Stimulated activated CD8-positive, alpha-beta memory T cell treated with anti-CD3 and anti-CD28 coated beads, Interleukin-7, amount 100 ng/mL, for 1 hour (primary cell): Measurements from ENCODE around the gene RGCC.
"Not testable (repeated sequence)": the region's sequence is repeated elsewhere in the genome, so short reads cannot be mapped to it uniquely, and the experiment has no call there.

Experiments used
- DNase-seq, 2 donors: peaks; one replicate each; pipeline ENCODE4 v3.0.0-alpha.2; 2020; ENCODE audit warnings: low read depth in 2 of 2

RGCC gene

GRCh38 chr13:41490371-41491015 is 33.1 kb downstream of the RGCC start:
- DNase-seq: no peak

- DNase-seq: no peak
Measured at GRCh38 chr13:41491436-41491835, 34.1 kb downstream of the RGCC start.

- DNase-seq: no peak
Measured at GRCh38 chr13:41492432-41493260, 35.3 kb downstream of the RGCC start.

GRCh38 chr13:41494202-41494601 is 36.9 kb downstream of the RGCC start:
- no peak for DNase-seq

DNA sequence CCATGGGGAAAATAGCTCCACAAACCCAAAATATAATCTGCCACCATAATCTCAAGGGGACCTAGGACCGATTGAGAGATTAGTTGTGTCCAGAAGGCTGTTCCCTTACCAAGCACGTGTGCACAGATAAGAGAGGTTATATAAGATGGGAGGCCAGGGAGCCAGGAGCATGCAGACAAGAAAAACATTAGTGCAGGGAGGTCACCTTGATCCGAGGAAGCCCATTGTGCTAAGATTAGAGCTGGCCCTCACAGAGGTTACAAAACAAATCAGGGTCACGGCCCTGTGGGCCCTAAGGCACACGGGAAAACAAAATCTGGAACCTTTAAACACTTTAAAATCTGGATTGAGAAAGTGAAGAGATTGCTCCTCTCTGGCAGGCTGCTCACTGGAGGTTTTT is 37.7 kb downstream of the RGCC start:
- no peak for DNase-seq

DNA sequence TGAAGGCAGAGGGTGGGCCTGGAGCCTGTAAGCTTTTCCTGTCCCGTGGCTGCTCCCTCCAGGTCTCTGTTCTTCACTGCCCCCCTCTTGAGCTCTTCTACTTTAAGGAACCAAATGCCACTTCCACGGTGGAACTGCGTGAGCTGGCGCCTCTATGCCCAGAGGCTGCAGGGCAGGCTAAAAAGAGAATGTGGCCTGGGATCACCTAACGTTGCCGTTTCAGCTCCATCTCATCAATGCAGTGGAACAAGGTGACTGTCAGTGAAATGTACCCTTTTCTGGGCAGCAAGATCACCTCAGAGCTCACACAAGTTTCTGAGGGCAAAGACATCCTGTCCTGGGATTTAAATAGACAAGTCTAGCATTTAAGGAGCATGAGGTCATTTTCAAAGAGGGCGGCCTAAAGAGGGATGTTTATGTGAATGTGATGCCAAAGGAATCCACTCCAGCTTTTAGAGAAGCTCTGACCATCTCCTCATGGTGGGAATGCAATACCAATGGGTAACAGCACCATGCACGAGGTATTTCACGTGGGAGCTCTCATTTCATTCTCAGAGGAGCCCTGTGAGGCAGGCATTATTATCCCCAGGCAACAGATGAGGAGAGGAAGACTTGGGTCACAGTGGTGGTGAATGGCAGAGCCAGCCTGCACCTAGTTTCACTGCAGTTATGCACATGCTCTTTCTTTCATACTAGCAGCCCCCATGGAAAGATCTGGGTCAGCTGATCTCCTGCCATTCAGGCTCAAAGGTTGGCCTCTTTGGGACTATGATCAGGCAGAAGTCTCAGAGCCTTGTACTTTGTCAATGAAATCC is 39.3 kb downstream of the RGCC start:
- no peak for DNase-seq

GRCh38 chr13:41497436-41497835 is 40.1 kb downstream of the RGCC start:
- DNase-seq: no peak

GRCh38 chr13:41499452-41499851 is 42.1 kb downstream of the RGCC start:
- DNase-seq: no peak

DNA sequence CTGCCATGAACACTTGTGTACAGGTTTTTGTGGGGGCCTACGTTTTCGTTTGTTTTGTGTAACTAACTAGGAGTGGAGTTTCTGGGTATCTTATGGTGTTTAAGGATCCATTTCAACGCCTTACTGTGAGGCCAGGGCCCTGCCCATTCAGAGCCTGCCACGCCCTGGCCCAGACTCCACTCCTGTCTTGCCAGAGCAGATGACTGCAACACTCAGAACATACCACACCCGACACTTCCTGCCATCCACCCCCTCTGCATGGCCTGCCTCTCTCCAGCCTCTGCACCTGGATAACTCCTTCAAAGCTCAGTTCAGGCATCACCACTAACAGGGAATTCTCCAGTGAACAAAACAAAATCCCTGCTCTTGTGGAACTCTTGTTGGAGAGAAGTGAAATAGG is 43.2 kb downstream of the RGCC start:
- DNase-seq: no peak

DNA sequence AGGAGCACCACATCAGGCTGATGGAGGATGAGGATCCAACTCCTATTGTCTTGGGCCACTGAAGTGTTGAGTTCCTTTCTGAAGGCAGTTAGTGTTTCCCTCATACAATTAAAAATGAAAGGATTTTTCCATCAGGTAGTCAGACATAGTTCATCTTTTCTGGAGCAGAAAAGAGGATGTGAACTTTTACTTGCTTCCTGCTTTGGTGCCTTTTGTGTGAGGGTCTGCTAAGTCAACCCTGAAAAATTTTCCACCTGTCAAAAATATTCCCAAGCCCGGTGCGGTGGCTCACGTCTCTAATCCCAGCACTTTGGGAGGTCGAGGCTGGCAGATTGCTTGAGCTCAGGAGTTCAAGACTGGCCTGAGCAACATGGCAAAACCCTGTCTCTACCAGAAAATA is 43.9 kb downstream of the RGCC start:
- DNase-seq: no peak

DNA sequence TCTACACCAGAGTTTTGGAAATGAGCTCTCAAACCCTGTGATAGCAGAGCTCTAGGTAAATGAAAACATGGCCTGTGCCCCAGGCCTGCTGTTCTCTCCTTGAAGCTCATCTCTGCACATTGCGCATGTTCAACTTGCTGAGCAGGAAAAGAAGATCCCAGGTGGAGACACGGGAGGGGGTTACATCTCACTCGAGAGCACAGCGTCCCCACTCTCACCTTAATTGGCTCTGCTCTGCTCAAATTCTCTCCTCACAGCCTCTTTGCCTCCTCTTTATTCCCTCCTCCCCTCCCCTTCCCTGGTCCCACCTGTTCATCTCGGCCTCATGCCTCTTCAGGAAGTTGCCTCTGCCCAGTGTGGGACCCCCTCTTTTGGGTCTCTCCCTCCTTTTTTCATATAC is 44.7 kb downstream of the RGCC start:
- no peak for DNase-seq

- DNase-seq: no peak
Measured at GRCh38 chr13:41502673-41503072, 45.3 kb downstream of the RGCC start.

- DNase-seq: no peak
Measured at GRCh38 chr13:41503356-41503755, 46.0 kb downstream of the RGCC start.

DNA sequence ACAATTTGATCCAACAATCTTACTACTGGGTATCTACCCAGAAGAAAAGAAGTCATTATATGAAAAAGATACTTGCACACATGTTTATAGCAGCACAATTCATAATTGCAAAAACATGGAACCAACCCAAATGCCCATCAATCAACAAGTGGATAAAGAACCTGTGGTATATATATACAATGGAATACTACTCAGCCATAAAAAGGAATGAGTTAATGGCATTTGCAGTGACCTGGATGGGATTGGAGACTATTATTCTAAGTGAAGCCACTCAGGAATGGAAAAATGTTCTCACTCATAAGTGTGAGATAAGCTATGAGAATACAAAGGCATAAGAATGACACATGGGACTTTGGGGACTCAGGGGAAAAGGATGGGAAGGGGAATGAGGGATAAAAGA is 47.3 kb downstream of the RGCC start:
- DNase-seq: not testable (repeated sequence)

DNA sequence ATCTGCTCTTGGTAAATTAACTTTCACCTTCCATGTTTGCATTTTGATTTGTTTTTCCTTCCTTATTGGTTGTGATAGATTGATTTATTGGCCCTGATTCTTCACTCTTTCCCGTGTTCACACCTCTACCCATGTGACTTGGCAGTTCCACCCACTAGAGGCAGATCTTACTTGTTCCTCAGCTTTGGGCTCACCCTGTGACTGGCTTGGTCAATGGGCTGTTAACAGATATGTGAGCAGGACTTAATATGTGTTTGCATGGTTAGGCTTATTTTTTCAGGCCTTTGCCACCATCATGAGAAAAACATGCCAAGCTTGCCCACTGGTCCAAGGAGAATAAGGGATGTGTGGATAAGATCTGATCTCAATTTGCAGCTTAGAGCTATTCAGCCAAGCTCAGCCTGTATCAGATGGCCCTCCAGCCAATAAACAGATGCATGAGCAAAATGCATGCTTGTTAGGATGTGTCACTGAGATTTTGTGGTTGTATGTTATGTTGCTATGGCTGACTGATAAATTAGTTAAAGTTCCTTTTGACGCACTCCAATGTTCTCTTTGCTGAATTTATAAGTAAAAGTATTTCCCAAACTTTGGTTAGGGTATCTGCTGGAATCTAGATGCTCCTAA is 48.0 kb downstream of the RGCC start:
- no peak for DNase-seq

GRCh38 chr13:41506312-41506711 is 49.0 kb downstream of the RGCC start:
- DNase-seq: no peak

GRCh38 chr13:41509971-41510370 is 52.6 kb downstream of the RGCC start:
- DNase-seq: no peak

DNA sequence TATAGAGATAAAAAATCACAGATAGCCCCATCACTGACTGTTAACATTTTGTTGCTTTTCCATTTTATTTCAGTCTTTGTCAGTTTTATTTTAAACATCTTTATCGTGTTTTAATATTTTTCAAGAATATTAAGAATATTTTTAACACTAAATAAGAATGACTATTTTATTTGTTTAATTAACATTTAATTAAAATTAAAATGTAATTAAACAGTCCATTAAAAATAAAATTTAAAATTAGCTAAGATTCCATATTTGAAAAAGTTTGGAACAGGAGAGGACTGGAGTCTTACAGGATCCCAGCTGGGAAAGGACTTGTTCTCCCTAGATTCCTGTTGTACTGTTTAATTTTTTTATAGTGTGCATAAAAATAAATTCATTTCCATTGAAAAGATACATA is 54.5 kb downstream of the RGCC start:
- no peak for DNase-seq

DNA sequence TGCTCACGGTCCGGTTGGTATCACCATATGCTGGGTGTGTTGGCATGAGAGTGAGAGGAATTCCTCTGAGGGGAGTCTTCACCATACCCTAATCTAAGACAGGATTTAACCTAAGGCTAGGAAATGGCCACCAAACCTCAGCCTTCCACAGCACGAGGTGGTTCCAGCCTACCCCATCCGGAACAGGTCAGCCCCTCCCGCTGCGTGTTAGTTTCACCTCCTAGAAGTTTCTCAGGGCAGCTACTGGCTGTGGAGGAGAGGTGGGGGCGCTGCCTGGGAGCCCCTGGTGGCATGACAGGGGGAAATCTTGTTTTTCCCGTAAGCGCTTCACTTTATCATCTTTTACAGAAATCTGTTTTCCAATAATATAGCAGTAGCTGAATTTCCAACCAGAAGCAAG is 55.1 kb downstream of the RGCC start:
- DNase-seq: no peak

- DNase-seq: no peak
Measured at GRCh38 chr13:41513600-41513999, 56.2 kb downstream of the RGCC start.

DNA sequence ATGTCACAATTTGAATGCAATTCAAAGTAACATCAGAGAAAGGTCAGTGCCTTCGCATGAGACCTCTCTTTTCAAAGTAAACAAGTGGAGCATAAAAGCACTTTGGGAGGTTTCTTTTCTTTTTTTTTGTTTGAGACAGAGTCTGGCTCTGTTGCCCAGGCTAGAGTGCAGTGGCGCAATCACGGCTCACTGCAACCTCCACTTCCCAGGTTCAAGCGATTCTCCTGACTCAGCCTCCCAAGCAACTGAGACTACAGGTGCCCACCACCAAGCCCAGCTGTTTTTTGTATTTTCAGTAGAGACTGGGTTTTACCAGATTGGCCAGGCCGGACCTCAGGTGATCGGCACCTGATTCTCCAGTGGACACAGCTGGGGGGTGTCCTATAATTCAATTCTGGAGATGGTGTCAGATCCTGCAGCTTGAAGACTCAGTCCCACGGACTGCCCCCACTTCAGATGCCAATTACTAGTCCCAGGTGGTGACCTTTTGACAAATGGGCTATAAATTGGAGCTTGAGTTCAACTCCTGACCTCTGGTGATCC is 57.6 kb downstream of the RGCC start:
- no peak for DNase-seq
